Superior temporal gyrus (tissue), 1 donor: ENCODE measurements around the gene NR2F1-AS1.

Source experiments
- DNase-seq: peaks from one replicate; pipeline ENCODE4 v3.0.0-alpha.2; 2016; ENCODE audit errors: extremely low spot score

The NR2F1-AS1 gene

GRCh38 chr5:93589152-93589828 lies 8.3 kb upstream of the NR2F1-AS1 start:
- no peak for DNase-seq

DNA sequence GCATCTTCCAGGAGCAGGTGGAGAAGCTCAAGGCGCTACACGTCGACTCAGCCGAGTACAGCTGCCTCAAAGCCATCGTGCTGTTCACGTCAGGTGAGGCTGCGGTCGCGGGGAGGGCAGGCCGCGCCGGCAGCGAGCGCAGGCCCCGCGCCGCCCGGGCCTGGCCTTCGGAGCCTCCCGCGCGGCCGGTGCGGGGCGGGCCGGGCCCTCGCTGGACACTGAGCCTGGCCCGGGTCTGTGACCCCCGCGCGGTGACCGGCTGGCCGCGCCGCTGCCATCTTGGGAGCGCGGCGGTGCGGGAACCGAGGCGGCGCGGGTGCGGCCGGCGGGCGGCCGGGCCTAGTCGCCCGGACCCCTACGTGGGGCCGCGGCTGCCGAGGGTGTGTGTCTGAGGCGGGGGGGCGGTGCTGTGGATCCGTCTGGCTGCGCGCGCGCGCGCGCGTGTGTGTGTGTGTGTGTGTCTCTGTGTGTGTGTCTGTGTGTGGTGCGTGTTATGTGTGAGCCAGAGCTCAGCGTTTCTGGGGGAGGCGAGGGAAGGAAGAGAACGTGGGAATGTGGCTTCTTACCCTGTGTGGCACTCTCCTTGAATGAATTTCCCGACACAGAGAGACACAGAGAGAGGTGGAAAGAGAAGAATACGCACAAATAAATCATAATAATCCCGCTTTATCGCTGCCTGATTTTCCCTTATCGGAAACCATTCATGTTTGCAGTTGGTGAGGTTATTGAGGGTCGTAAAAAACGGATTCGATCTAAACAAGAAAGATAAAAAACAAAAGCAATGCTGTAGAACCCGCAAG lies 7.5 kb upstream of the NR2F1-AS1 start:
- no peak for DNase-seq

DNA sequence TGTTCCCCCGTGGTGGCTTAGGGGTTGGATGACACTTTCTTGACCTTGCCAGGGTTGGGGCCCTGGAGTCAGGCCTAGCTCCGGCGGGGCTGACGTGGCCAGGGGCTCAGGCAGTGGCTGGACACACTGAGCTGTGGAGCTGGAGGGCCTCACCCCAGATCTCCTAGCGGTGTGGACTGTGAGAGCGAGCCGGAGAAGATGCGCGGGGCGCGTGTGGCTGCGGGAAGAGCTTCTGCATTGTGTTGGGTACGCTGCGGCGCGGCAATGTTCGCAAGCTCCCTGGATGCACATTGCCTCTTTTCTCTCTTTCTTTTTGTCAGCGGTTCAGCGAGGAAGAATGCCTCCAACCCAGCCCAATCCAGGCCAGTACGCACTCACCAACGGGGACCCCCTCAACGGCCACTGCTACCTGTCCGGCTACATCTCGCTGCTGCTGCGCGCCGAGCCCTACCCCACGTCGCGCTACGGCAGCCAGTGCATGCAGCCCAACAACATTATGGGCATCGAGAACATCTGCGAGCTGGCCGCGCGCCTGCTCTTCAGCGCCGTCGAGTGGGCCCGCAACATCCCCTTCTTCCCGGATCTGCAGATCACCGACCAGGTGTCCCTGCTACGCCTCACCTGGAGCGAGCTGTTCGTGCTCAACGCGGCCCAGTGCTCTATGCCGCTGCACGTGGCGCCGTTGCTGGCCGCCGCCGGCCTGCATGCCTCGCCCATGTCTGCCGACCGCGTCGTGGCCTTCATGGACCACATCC lies 6.8 kb upstream of the NR2F1-AS1 start:
- DNase-seq: no peak

DNA sequence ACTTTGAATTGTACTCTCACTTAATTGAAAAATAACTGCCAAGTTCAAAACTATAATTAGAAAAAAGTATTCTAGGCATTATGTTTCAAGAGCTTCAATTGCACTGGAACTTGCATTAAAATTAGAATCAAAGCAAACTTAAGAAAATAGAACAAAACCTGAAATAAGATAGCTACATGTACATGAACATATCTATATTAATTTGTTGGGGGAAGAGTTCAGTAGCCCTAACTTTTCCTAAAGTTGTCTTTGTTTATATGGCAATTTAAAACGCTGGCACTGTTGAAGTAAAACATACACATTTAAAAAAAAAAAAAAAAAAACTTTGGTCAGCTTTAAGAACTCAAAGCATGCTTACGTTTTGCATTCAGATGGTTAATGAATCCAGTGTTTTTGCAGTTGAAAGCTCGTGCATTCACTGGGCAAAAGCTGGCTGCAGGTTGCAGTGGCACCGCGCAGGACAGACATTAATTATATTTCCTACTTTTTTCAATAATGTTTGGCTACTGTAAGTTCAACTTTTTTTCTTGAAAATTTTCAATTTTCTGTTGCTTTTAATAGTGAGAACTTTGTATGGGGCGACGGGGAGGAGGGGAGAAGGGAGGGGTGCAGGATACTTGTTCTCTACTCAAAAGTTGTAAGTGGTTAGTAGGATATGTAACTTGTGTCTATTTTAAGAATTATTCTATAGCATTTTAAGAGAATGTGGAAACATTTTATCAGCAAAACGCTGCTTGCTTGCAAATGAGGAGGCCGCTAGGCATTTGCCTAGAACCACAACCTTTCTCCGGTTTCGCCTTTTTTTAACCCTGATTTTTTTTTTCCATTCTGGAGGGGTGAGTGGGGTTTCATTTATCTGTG lies 5.9 kb upstream of the NR2F1-AS1 start:
- no peak for DNase-seq

DNA sequence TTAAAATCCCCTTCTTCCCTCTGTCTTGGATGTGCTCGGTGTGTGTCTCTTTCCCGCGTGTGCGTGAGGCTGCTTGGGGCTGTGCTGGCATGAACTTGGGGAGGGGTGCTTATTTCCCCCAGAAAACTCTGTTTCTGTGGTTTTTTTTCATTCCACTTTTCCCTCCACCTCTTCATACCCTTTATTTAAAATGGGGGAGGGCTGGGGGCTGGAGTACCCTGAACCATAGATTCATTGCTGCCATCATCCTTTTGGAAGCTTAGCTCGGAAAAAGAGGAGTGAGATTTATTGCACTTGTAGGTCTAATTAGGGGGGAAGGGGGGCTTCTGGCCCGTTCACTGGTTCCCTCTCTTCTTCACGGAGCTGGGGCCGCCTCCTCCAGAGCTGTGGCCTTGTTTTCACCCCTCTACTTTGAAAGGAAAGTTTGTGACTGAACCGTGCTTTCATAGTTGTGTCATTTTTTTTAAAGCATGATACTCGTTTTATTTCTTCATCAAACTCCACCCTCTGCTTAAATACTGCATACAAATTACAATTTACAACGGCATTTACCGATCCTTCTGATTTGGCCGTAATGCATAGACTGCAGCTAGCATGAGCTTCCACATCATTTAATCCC lies 4.9 kb upstream of the NR2F1-AS1 start:
- no peak for DNase-seq

- no peak for DNase-seq
These were observed 4.2 kb upstream of the NR2F1-AS1 start for GRCh38 chr5:93585041-93585766.

DNA sequence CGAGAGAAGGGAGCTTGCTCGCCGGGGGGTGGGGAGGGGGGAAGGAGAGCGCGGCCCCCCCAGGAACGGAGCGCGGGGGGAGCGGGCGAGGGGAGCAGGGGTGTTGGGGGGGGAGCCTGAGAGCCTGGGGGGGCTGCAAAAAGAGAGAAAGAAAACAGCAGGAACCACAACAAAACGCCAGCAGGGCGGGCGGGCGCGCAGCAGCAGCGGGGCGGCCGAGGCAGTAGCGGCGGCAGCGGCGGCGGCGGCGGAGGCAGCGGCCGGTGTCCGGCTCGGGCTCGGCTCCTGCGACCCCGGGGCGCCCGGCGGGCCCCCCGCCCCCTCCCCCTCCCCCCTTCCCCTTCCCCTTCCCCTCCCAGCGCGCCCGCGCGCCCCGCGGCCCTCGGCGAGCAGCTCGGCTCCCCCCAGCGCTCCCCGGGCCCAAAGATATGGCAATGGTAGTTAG lies 3.6 kb upstream of the NR2F1-AS1 start:
- DNase-seq: no peak

- no peak for DNase-seq
These were observed 3.0 kb upstream of the NR2F1-AS1 start for GRCh38 chr5:93583768-93584595.

DNA sequence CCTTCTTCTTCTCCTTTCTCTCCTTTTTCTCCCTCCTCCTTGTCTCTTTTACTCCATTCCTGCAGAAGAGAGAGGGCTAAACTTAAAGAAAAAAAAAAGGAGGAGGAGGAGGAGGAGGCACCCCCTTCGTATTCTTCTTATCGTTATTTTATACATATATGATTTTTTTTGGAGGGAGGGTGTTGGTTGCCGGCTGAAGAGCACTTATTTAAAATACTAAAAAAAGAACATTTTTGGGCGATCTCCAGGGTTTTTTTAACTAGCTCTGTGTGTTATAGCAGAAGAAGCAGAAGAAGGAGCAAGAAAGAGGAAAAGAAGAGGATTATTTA lies 2.4 kb upstream of the NR2F1-AS1 start:
- peak; percentile 34 for DNase-seq

DNA sequence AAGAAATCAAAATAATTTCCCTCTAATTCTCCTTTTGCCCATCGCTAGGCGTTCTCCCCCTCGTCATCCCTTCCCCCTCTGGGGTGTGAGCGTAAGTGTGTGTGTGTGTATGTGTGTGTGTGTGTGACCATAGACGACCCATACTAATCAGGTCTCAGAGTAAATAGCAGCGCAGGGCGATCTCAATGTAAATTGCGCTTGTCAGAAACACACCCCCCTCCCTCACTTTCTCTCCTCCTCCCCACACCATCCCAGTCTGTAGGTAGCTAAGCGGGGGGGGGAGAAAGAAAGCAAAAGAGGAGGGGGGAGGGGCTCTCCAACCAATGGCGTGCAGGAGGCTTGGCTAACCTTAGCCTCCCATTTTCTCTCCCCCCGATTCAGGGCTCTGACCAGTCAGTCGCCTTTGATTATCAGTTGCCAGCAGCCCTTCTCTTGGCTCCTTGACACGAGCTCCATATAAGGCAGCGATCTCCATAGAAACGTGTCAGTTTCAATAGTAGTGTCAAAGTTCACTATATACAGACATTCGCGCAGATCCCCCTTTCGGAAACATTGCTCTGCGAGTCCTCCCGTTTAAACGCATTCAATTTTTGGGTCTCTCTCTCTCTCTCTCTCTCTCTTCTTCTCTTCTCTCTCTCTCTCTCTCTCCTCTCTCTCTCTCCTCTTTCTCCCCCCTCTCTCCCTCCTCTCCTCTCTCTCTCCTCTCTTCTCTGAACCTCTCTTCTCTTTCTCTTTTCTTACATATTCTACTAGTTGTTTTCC lies 1.8 kb upstream of the NR2F1-AS1 start, which contains the start of gene NR2F1:
Gene NR2F1, plus strand, starts transcription at position 546 of the 762 bp plus-strand sequence. CDS start 1,802 bp downstream, outside the sequence.
- DNase-seq: peak; percentile 79

GRCh38 chr5:93582167-93582462 lies 1.1 kb upstream of the NR2F1-AS1 start:
- no peak for DNase-seq

- peak; percentile 29 for DNase-seq
These were observed 724 bp downstream of the NR2F1-AS1 start for GRCh38 chr5:93580063-93580926.

GRCh38 chr5:93579692-93580062 lies 1.3 kb downstream of the NR2F1-AS1 start:
- no peak for DNase-seq

DNA sequence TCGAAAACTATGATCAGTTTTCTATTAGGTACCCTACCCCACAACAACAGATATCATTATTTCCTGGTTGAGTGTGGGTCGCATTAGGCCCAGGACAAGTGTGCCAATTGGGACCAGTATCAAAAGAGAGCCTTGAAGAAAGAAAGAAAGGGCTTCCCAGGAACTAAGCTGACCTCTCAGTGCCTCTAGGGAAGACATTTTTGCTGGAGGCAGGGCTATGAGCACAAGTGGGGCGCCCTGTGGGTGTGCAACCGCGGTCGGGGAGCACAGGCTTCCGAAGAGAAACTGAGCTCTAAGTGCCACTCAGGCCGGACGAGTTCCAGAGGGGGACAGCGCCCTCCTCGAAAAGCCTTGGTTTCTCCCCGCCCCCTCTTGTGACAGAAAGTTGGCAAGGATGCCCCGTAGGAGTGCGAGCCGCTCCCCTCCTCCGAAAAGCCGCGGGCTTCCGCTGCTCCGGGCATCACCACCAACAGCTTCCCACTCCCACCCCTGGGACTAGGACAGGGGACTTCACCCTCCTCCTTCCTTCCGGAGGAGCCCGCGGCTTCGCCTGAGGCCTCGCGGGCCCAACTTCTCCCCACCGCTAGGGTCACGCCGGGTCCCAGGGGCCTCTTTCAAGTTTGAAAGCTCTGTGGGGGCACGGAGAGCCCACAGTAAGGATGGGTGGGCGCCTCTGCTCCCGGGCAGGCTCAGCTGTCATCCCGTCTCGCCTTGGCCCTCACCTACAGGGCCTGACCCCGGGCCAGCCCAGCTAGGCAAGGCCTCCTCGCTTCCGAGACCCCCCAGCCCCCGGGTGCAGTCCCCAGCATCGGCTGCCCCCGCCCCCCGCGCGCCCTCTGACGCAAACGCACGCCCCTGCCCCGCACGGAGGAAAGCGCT lies 2.0 kb downstream of the NR2F1-AS1 start:
- peak; percentile 62 for DNase-seq

DNA sequence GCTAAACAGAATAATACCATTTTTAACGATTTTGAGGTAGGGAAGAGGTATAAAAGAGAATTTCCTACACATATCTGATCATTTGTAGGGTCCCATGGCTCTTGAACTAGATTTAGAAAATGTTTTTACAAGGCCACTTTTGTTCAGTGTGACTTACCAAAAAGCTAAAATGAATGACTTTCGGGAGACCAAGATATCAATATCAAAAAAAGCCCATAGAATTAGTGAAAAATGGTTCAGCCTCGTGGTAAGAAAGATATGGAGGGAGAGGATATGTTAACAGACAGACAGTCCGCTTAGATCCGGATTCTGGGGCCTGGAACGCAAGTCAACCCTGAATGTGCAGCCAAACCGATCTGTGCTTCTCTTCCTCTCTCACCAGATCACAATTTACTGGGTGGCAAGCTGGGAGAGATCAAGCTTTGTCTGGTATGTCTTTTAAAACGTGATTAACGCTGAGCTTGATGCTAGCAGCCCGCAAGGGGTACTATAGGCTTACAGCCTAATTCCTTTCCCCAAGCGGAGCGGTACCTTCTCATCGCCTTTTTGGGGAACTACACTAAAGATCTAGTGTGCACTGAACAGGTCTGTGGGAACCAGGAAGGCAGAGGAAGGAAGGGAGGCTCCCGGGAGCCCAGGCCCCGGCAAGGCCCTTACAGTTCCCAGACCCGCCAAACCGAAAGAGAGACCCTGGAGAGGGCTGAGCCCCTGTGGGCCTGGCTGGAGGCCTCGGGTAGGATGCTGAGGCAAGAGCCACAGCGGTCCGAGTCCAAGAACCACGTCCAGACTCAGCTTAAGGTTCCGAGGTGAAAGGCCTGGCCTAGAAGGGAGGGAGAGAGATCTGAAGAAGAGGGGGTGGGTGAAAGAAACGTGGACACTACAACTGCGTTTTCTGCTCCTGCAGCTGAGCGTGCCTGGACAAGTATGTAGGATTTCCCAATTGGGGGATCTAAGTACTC lies 2.9 kb downstream of the NR2F1-AS1 start:
- peak; percentile 54 for DNase-seq
